ENCODE measurements around the gene BARX2.

Gene BARX2

DNA sequence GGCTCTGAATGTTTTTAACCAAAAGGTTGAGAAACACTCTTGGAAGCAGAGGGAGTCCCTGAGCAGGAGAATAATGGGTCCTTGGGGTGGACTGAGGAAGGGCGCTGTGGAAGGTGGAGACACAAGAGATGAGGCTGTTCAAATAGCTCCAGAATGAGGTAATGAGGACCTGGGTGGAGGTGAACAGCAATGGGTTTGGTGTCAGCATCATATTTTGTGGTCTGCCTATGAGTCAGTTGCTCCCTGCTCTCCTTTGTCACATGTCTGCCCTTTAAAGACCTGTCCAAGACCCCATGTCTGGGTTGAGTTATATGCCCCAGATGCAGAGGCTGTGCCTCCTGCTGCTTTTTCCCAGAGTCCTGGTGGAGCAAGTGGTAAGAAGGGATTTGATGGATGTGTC, 113.6 kb downstream of the BARX2 start:
- DNase-seq (ENCODE audit: low read depth), result no peak
- TF ChIP-seq, protein P1, sequence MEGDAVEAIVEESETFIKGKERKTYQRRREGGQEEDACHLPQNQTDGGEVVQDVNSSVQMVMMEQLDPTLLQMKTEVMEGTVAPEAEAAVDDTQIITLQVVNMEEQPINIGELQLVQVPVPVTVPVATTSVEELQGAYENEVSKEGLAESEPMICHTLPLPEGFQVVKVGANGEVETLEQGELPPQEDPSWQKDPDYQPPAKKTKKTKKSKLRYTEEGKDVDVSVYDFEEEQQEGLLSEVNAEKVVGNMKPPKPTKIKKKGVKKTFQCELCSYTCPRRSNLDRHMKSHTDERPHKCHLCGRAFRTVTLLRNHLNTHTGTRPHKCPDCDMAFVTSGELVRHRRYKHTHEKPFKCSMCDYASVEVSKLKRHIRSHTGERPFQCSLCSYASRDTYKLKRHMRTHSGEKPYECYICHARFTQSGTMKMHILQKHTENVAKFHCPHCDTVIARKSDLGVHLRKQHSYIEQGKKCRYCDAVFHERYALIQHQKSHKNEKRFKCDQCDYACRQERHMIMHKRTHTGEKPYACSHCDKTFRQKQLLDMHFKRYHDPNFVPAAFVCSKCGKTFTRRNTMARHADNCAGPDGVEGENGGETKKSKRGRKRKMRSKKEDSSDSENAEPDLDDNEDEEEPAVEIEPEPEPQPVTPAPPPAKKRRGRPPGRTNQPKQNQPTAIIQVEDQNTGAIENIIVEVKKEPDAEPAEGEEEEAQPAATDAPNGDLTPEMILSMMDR (IDR thresholded peaks at IDR 0.05; ENCODE audit: low read length, missing control alignments), result no peak
- no peak overlapping the region for H3K4me3 ChIP-seq (replicated peaks; ENCODE audit: low read depth, low read length)

DNA sequence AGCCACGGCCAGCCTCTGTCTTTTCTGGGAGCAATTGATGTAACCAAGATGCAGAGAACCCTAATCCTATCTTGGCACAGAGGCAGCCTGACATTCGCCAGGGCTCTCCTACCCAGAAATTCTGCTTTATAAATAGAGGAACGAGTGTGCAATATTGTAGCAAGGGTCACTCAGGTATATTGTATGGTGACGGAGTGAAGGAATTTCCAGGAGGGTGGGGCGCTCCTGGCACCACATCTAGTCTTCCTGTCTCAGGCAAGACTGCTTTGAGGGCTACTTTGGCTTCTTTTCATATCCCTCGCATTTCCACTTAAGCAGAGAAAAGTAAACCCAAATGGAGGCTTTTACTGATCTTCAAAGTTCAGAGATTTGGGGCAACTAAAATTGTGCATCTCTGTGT, 114.4 kb downstream of the BARX2 start:
- DNase-seq (ENCODE audit: low read depth), result no peak

DNA sequence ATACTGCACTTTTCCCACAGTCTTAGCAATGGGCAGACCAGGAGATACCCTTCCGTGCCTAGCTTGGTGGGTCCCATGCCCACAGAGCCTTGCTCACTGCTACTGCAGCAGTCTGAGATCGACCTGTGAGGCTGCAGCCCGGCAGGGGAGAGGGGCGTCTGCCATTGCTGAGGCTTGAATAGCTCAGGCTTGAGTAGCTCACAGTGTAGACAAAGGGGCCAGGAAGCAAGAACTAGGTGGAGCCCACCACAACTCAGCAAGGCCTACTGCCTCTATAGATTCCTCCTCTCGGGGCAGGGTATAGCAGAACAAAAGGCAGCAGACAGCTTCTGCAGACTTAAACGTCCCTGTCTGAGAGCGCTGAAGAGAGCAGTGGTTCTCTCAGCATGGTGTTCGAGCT, 118.1 kb downstream of the BARX2 start:
- no peak overlapping the region for H3K4me3 ChIP-seq (replicated peaks; ENCODE audit: low read depth, low read length)
- TF ChIP-seq, protein P1 (IDR thresholded peaks at IDR 0.05; ENCODE audit: low read length, missing control alignments), result no peak
- no peak for DNase-seq (ENCODE audit: low read depth)

More for the DNA sequence above, 114.4 kb downstream of the BARX2 start:
- H3K4me3 ChIP-seq (replicated peaks; ENCODE audit: low read depth, low read length), result no peak overlapping the region
- TF ChIP-seq, protein P1 (IDR thresholded peaks at IDR 0.05; ENCODE audit: low read length, missing control alignments), result no peak

All from fibroblast of pulmonary artery (primary cell).